Right lobe of liver (tissue), 6 donors: ENCODE measurements around the gene TBX10. TPM values are rescaled to one million over a fixed set of nuclear protein-coding genes. Genes with fewer than 3 reads are reported as not detected.
"Not testable (repeated sequence)": the region's sequence is repeated elsewhere in the genome, so short reads cannot be mapped to it uniquely, and the experiment has no call there.

Experiments used
- ATAC-seq, 4 donors: fragments of 200-7000 bp; cut with Tn5 transposase; one replicate each; pipeline ENCODE4 v1.9.1; 2020; ENCODE audit warnings: mild to moderate bottlenecking in 4 of 4, moderate library complexity in 4 of 4
- DNase-seq, 3 donors: peaks; one replicate each; pipeline ENCODE4 v3.0.0-alpha.2; 2020
- H3K27ac ChIP-seq, 3 donors: fragments of 200-600 bp; one replicate each; pipeline ENCODE4 v1.8.0; 2022
- H3K27me3 ChIP-seq, 2 donors: fragments of 200-600 bp; one replicate each; pipeline ENCODE4 v1.8.0; 2022
- H3K36me3 ChIP-seq, 4 donors: fragments of 200-600 bp; sonication (generic) in 1 of 4; one replicate each; pipeline versions ENCODE4 v1.5.1 to v1.8.0; 2017 to 2022; ENCODE audit warnings: control low read depth in 1 of 4
- H3K4me1 ChIP-seq, 4 donors: fragments of 200-600 bp; sonication (generic) in 1 of 4; one replicate each; pipeline versions ENCODE4 v1.5.1 to v1.8.0; 2017 to 2022; ENCODE audit warnings: control low read depth in 1 of 4
- H3K4me3 ChIP-seq, 3 donors: fragments of 200-600 bp; one replicate each; pipeline ENCODE4 v1.8.0; 2022
- H3K9me3 ChIP-seq, 4 donors: fragments of 200-600 bp; sonication (generic) in 1 of 4; one replicate each; pipeline versions ENCODE4 v1.5.1 to v1.8.0; 2017 to 2022; ENCODE audit warnings: control low read depth in 1 of 4
- POLR2A ChIP-seq: fragments of 450-650 bp; IDR thresholded peaks from one replicate; pipeline ENCODE4 v1.6.1; 2017; ENCODE audit warnings: antibody characterized with exemption, mild to moderate bottlenecking
- WGBS: methylation state at CpG from one replicate; pipeline ENCODE4 v1.1.6; 2018; ENCODE audit warnings: low coverage, low lambda C conversion rate; ENCODE audit not compliant: insufficient coverage; ENCODE audit errors: missing lambda C conversion rate; 5-methylcytosine and 5-hydroxymethylcytosine counted together
- intact Hi-C, 2 donors: fragments of 100-400 bp; cut with DNase I; formaldehyde crosslinking; loops; one replicate each; pipeline versions ENCODE4 v1.11.2 to v1.14.1; 2022
- long read RNA-seq: library from polyadenylated mRNA; unstranded; transcript quantifications from one replicate; pipeline ENCODE4 v2.0.0, GENCODE V29; 2019
- total RNA-seq, 6 experiments: library from RNA; depleted of rRNA in 2 of 6; stranded (reverse); fragments of >200 nt in 2 of 6; fragmentation: NEBNext Ultra II Directional in 3 of 6; extraction: Animal tissue kit (Norgen Biotek cat#: 25700) in 3 of 6; gene quantifications; one replicate each; pipeline versions ENCODE4 v1.1.0 to v1.2.4, GENCODE V29; 2016 to 2023
- TF ChIP-seq, protein P1 (sequence below), 4 donors: fragments of 200-600 bp in 3 of 4; fragments of 450-650 bp in 1 of 4; IDR thresholded peaks; one replicate each; pipeline versions ENCODE4 v1.5.1 to v1.8.0; 2016 to 2022; ENCODE audit warnings: antibody characterized with exemption in 4 of 4, mild to moderate bottlenecking in 2 of 4
- donor health status: DM: no; HTN: yes; CAD: no.
- donor health status: DM: no; HTN: no; CAD: no.
- donor health status: DM: no; HTN: no; CAD: no.
- donor health status: DM: no; HTN: yes; CAD: no.
- donor health status: DM: no; HTN: yes; CAD: no.

TBX10 gene
- total RNA-seq: under 1 TPM in 5 of 6 experiments, not detected in 1; 0.24 to 0.49 (median 0.34) TPM
- long read RNA-seq: 0 reads

DNA sequence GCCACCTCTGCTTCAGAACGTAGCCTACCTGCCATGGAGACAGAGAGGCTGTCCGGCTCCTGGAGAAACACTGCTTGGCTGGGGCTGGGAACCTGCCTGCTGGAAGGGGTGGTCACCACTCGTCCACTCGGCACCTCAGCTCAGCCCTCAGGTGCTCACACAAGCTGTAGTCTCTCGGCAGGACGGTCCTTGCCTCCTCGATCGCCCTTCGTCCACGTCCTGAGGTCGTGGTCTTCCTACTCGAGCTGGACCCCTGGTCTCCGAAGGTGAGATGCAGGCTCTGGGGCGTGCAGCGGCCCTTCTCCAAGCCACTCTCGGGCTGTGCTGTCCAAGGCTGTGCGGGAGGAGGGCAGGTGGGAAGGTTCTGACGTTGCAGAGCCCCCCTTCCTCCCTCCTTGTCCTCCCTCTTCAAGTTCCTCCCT lies at the start of gene TBX10:
Gene TBX10, minus strand, starts transcription at position 326 of the 422 bp plus-strand sequence. Its CDS starts 291 bp downstream, at position 35.
- WGBS: no CpG with 5 or more reads among the region's 18 CpGs
- ATAC-seq (no peak), DNase-seq (peak in 1 of 3 donors; percentile 17)
- H3K36me3 ChIP-seq: no peaks in the 10 kb centered on the region
- H3K27me3 ChIP-seq: no peaks in the 10 kb centered on the region
- H3K27ac ChIP-seq: no peak within 1 kb of the TSS
- no peak within 1 kb of the TSS for H3K4me3 ChIP-seq
- no peaks in the 10 kb centered on the region for H3K9me3 ChIP-seq
- intact Hi-C loops: no loop called here
- TF ChIP-seq POLR2A: no peak
- TF ChIP-seq, protein P1, sequence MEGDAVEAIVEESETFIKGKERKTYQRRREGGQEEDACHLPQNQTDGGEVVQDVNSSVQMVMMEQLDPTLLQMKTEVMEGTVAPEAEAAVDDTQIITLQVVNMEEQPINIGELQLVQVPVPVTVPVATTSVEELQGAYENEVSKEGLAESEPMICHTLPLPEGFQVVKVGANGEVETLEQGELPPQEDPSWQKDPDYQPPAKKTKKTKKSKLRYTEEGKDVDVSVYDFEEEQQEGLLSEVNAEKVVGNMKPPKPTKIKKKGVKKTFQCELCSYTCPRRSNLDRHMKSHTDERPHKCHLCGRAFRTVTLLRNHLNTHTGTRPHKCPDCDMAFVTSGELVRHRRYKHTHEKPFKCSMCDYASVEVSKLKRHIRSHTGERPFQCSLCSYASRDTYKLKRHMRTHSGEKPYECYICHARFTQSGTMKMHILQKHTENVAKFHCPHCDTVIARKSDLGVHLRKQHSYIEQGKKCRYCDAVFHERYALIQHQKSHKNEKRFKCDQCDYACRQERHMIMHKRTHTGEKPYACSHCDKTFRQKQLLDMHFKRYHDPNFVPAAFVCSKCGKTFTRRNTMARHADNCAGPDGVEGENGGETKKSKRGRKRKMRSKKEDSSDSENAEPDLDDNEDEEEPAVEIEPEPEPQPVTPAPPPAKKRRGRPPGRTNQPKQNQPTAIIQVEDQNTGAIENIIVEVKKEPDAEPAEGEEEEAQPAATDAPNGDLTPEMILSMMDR (IDR thresholded peaks at IDR 0.05): no peak
- H3K4me1 ChIP-seq: peaks cover 0 to 4% (median 0%) of the 10 kb centered on the region in 4 donors

- no peaks in the 10 kb centered on the region for H3K27me3 ChIP-seq
- intact Hi-C loops: no loop called here
- 70% methylated on average over 4 of the region's 4 CpGs for WGBS
- no peaks in the 10 kb centered on the region for H3K9me3 ChIP-seq
- TF ChIP-seq, protein P1 (IDR thresholded peaks at IDR 0.05): no peak
- TF ChIP-seq POLR2A: no peak
- ATAC-seq (no peak), DNase-seq (no peak)
- H3K4me1 ChIP-seq: no peaks in the 10 kb centered on the region
- no peaks in the 10 kb centered on the region for H3K36me3 ChIP-seq
- no peak overlapping the region for H3K27ac ChIP-seq
- H3K4me3 ChIP-seq: no peak overlapping the region
These were observed 49.6 kb upstream of the TBX10 start for GRCh38 chr11:67689178-67689577.

DNA sequence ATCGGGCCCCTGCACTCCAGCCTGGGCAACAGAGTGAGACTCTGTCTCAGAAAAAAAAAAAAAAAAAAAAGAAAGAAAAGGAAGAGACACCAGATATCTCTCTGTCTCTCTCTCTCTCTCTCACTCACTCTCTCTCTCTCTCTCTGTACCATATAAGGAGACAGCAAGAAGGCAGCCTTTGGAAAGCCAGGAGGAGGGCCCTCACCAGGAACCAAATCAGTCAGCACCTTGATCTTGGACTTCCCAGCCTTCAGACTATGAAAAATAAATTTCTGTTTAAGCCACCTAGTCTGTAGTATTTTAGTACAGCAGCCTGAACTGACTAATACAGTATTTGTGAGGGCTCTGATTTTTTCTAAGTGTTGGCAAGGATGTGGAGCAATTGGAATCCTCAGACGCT lies 48.4 kb upstream of the TBX10 start:
- no peaks in the 10 kb centered on the region for H3K9me3 ChIP-seq
- H3K4me1 ChIP-seq: no peaks in the 10 kb centered on the region
- H3K36me3 ChIP-seq: no peaks in the 10 kb centered on the region
- intact Hi-C loops: no loop called here
- no peak overlapping the region for H3K4me3 ChIP-seq
- ATAC-seq: no peak
- TF ChIP-seq, protein P1 (IDR thresholded peaks at IDR 0.05): no peak
- no peak for TF ChIP-seq POLR2A
- H3K27me3 ChIP-seq: no peaks in the 10 kb centered on the region
- DNase-seq: no peak
- WGBS: 81% methylated on average over 2 of the region's 2 CpGs
- H3K27ac ChIP-seq: no peak overlapping the region

DNA sequence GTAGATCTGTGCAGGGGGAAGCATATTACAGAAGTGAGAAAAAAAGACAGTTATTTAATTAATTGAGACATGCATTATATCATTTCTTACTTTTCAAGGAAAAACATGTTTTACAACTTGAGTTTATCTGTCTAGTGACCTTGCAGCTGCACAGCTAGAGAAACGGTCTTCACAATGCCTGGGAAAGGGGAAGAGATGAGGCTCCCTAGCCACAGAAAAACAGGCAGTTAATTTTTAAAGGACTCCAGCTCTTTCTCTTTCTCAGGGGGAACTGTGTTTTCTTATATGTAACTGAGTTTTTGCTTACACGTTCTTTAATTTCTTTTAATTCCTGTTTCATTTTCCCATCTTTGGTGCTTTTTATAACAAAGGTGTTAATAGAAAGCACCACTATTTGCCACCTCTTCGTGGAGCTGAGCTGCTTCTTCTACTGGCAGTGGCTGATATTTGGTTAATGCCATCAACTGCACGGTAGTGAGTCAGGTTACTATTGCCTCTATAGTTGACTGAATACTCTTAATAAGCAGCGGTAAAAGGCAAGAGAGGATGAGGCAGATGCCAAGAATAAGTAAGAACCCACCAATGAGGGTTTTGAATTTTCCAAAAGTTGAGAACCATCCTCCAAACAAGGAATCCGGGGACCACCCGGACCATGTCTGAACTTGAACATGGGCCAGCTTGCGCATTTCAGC lies 46.2 kb upstream of the TBX10 start:
- H3K4me3 ChIP-seq, H3K27ac ChIP-seq, H3K27me3 ChIP-seq, intact Hi-C loops, H3K9me3 ChIP-seq, DNase-seq, H3K4me1 ChIP-seq, H3K36me3 ChIP-seq, ATAC-seq: not testable (repeated sequence)
- 36% methylated on average over 6 of the region's 8 CpGs for WGBS

GRCh38 chr11:67682126-67683034 lies 42.8 kb upstream of the TBX10 start:
- H3K27me3 ChIP-seq, H3K27ac ChIP-seq, DNase-seq, H3K4me1 ChIP-seq, intact Hi-C loops, H3K9me3 ChIP-seq, H3K36me3 ChIP-seq, H3K4me3 ChIP-seq, ATAC-seq: not testable (repeated sequence)
- 66% methylated on average over 10 of the region's 14 CpGs for WGBS
